Measurements from ENCODE around the gene KRTAP6-3.

Gene KRTAP6-3, protein sequence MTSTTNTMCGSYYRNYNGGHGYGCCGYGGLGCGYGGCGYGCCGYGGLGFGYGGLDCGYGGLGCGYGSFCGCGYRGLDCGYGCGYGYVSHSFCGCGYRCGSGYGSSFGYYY

GRCh38 chr21:30592140-30592539 is at the start of gene KRTAP6-3:
Gene KRTAP6-3 (plus strand): TSS chr21:30592440. CDS start chr21:30592446, 6 bp downstream.
- no peak for DNase-seq (ENCODE audit: low read depth, low spot score)

DNA sequence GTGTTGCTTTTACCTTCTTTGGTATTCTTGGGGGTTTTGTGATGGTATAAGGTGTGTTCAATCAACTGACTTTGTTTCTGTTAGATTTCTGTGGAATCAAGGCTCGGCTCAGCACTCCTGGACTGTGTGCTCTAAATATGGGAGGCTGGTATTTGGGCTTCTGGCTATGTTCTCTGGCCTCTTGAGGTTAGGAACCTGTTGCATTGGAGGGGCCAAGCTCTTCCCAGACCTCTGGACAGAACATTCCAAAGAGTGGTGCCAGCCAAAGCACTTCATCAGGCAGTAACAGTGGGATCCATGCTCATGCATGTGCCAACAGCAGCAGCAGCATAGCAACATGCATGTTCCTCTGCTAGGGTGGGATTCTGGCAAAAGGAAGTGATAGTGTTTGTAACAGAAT is 39.5 kb upstream of the KRTAP6-3 start:
- DNase-seq (ENCODE audit: low read depth, low spot score), result no peak

GRCh38 chr21:30555095-30555494 is 37.1 kb upstream of the KRTAP6-3 start:
- no peak for DNase-seq (ENCODE audit: low read depth, low spot score)

- DNase-seq (ENCODE audit: low read depth, low spot score), result no peak
Measured at GRCh38 chr21:30561264-30561895, 30.9 kb upstream of the KRTAP6-3 start, which contains the start of gene KRTAP19-7. Gene KRTAP19-7 (minus strand): TSS chr21:30561314. CDS start chr21:30561289, 25 bp downstream.

- DNase-seq (ENCODE audit: low read depth, low spot score), result no peak
Measured at GRCh38 chr21:30561957-30562356, 30.3 kb upstream of the KRTAP6-3 start.

DNA sequence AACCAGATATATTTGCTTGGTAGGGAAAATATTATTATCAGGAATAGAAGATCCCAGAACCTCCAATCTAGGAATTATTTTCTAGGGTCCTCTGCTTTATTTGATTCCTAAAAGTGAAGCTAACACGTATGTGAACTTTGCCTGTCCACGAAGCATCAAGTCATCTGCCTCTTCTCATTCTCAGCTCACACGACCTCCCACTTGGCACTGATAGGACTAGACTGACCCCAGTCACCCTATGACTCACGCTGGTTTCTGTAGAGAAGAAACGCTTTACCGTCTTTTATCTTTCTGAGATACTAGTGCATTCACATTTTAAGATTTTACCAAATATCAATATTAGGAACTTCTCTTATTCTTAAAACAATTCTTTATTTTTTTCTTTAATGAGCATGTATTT is 29.2 kb upstream of the KRTAP6-3 start:
- DNase-seq (ENCODE audit: low read depth, low spot score), result no peak

DNA sequence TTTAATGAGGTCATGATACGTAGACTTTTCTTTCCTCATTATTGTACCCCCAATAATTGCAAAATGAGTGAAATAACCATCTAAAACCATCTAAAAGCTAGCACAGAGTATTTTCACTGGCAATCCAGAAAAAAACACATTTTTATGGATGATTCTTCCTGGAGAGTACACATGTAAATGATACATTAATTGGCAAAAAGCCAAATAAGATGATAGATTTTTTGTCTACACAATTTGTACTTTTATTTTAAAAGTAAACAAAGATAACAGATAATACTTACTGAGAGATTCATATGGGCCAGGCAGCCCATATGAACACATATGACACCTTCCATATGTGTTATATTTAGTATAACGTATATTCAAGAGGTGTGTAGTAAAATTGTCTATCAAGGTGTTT is 28.6 kb upstream of the KRTAP6-3 start:
- no peak for DNase-seq (ENCODE audit: low read depth, low spot score)

DNA sequence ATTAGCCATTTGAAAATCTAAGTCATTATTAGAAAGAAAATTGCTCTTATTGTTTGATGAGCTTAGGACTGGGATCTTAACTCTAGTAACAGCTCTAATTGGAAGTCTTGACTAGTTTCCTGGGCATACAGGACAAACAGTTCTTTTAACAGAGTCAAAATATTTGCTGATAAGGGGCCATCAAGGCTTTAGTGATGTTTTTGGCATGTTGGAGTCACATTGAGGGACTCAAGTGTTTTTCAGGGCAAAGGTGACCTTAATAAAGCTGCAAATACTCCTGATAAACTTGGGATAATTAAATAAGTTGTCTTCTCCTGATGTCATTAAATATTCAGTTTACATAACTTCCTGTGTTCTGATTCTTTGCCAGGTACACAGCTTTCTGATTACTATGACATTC is 24.6 kb upstream of the KRTAP6-3 start:
- no peak for DNase-seq (ENCODE audit: low read depth, low spot score)

DNA sequence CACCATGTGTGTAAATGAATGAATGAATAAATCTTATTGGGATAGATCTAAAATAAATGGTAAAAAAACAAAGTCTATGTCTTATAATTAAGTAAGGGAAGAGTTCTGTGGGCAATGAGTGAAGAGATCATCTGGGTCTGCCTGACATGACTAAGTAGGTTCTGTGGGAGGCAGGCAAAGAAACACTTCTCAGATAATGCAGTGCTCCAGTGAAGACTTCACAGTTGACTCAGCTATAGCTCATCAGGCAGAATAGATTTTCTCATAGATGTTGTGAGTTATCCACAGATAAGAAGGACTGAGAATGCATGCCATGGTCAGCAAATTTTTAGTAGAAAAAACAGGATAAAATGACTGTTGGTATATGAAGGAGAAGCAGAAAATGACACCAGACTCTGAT is 14.5 kb upstream of the KRTAP6-3 start:
- no peak for DNase-seq (ENCODE audit: low read depth, low spot score)

DNA sequence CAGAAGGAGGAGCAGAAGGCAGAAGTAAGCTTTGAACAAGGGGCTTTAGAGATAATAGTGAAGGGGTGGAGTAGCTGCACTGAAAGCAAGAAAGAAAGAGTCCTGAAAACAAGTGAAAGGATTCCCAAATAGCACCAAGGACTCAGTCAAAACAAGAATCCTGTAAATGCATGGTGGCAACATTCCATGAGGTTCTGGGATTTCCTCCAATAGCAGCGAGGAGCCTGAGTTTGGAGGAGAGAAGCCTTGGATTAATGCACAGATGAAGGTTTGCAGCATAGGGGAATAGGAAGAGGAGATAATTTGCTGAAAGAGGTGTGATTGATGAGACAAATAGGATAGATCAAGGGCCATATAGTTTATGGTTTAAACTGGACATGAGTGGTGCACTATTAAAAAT is 12.9 kb upstream of the KRTAP6-3 start:
- no peak for DNase-seq (ENCODE audit: low read depth, low spot score)

GRCh38 chr21:30580132-30580531 is 12.1 kb upstream of the KRTAP6-3 start:
- no peak for DNase-seq (ENCODE audit: low read depth, low spot score)

- no peak for DNase-seq (ENCODE audit: low read depth, low spot score)
Measured at GRCh38 chr21:30582870-30583269, 9.4 kb upstream of the KRTAP6-3 start.

DNA sequence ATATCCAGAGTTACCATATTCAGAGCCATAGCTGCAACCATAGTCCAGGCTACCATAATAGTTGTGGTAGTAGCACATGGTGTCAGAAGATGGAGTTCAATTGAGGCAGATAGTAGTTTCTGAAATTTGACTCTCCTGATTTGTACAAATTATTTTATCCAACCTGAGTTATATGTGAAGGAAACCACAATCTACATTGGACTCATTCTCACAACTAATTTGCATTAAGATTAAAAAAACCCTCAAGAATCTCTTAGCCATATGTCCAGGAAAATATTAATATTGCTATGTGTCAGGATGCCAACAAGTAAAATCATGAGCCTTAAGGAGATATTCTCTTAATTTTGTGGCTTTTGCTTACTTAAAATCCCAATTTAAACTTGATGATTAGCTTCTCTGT is 1.9 kb upstream of the KRTAP6-3 start, which contains the start of gene KRTAP22-2:
TSS of gene KRTAP22-2 (minus strand) at position 101 of the 400 bp plus-strand sequence.
- DNase-seq (ENCODE audit: low read depth, low spot score), result no peak

DNA sequence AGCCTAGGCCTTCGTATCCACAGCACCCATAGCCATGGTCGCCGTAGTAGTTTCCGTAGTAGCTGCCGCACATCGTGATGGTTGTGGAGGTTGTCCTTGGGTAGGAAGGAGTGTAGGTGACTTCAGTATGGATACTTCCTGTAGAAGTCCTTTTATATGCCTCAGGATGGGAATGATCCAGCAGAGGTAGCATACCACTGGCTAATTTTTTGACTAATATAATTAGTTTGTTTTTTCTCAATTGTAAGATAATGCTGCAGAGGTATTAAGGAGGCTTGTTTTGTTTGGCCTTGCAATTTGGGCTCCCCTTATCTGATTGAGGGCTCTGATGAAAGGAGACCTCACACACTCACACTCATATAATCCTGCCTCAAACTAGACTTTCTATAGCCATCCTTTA is 6.6 kb downstream of the KRTAP6-3 start, which contains the start of gene KRTAP6-2:
TSS of gene KRTAP6-2 (minus strand) at position 101 of the 400 bp plus-strand sequence. CDS start at position 73, 28 bp downstream.
- DNase-seq (ENCODE audit: low read depth, low spot score), result no peak

- DNase-seq (ENCODE audit: low read depth, low spot score), result no peak
Measured at GRCh38 chr21:30600787-30601186, 8.5 kb downstream of the KRTAP6-3 start, which contains the start of gene KRTAP22-1. Gene KRTAP22-1 (plus strand): TSS chr21:30601087.

- no peak for DNase-seq (ENCODE audit: low read depth, low spot score)
Measured at GRCh38 chr21:30605968-30606367, 13.7 kb downstream of the KRTAP6-3 start.

DNA sequence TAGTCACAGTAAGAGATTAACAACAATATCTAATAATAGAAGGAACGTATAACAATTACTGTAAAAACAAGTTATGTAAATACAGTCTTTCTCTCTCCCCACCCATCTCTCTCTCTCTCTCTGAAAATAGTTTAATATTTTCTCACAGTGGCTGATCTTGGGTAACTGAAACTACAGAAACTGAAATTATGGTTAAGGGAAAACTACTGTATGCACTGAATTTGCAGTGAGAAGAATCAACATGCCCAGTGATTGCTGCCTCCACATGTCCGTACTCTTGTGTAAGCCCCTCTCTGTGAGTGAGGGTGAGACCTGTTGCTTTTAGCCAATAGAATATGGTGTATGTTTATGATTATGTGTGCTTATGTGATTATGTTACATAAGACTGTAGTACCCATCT is 19.9 kb downstream of the KRTAP6-3 start:
- DNase-seq (ENCODE audit: low read depth, low spot score), result no peak

DNA sequence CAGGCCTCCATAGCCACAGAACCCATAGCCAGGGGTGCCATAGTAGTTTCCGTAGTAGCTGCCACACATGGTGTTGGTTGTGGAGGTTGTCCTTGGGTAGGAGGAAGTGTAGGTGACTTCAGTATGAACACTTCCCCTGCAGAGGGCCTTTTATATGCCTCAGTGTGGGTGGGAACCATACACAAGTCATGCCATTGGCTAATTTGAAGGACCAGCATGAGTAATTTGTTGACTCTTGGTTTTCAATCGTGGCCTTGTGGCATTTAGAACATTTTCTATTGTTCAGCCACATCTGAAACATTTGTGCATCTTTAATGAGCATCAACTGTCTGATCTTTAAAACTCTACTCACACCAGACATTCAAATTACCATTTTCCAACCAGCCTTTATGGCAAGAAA is 21.6 kb downstream of the KRTAP6-3 start, which contains the start of gene KRTAP6-1:
TSS of gene KRTAP6-1 (minus strand) at position 95 of the 400 bp plus-strand sequence. CDS start at position 69, 26 bp downstream.
- DNase-seq (ENCODE audit: low read depth, low spot score), result no peak

GRCh38 chr21:30615199-30615598 is 23.0 kb downstream of the KRTAP6-3 start:
- no peak for DNase-seq (ENCODE audit: low read depth, low spot score)

GRCh38 chr21:30616125-30616524 is 23.9 kb downstream of the KRTAP6-3 start, which contains the start of gene KRTAP20-1:
Gene KRTAP20-1 (plus strand): TSS chr21:30616425. CDS start chr21:30616455, 30 bp downstream.
- no peak for DNase-seq (ENCODE audit: low read depth, low spot score)

DNA sequence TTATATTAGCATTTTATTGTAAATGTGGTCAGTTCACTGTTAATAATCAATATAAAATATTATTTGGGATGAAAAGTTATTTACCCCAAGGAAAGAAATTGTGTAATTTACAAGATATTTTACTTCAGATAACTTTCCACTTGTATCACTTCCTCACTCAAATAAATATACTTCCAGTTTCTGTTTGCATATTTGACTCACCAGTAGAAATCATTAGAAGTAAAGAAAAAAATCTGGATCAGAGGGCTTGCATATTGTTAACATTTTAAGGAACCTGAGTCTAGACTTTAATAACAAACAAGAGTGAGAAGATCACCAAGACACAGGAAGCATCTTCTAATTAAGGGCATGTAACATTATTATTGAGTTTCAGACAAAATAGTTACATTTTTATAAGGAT is 27.8 kb downstream of the KRTAP6-3 start:
- no peak for DNase-seq (ENCODE audit: low read depth, low spot score)

DNA sequence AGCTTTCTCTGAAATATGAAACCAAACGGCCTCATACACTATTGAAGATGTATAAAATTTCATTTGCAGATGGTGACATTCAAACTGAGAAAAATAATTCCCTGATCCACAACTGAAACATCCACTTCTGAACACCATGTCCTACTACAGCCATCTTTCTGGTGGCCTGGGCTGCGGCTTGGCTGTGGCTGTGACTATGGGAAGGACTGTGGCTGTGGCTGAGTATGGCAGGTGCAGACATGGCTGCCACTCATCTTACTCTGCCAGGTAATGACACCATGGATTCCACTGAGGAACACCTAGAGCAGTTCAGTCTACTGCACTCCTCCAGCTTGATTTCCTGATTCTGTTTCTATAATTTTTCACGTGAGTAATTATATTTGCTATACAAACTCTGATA is 28.3 kb downstream of the KRTAP6-3 start, which contains the start of gene KRTAP20-4:
TSS of gene KRTAP20-4 (plus strand) at position 106 of the 400 bp plus-strand sequence.
- no peak for DNase-seq (ENCODE audit: low read depth, low spot score)

DNA sequence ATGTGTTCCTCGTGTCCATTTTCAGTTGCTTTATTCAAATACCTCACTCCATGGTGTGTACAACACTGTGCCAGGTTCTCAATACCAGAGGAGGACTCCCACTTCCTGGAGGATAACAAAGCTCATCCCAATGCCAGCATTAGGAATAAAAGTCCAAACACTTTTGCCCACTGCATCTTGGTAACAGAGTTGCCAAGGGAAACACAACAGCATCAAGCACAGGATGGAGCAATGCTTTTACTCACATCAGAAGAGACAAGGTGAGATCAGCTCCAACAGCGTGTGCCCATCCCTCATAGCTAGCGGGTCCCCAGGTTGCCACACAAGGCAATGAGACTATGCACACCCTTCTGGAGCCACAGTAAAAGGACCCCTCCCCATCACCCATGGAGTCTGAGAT is 31.1 kb downstream of the KRTAP6-3 start:
- no peak for DNase-seq (ENCODE audit: low read depth, low spot score)

Data from ELF-1 (cell line).